GM18867 (cell line): Measurements from ENCODE around the gene PIAS2.

Experiments used
- ATAC-seq: cut with Tn5 transposase; IDR thresholded peaks from one replicate; pipeline ENCODE4 v1.9.1; 2021; ENCODE audit warnings: mild to moderate bottlenecking, moderate library complexity; ENCODE audit not compliant: unreplicated experiment

The PIAS2 gene

GRCh38 chr18:46768166-46768921 is 149.0 kb downstream of the PIAS2 start:
- ATAC-seq = no peak

- no peak for ATAC-seq
These were observed 150.1 kb downstream of the PIAS2 start for GRCh38 chr18:46767217-46767616.

- no peak for ATAC-seq
These were observed 152.7 kb downstream of the PIAS2 start for GRCh38 chr18:46764586-46764985.

GRCh38 chr18:46761059-46761769 is 156.1 kb downstream of the PIAS2 start:
- no peak for ATAC-seq

- no peak for ATAC-seq
These were observed 157.4 kb downstream of the PIAS2 start for GRCh38 chr18:46759890-46760289.

- ATAC-seq = no peak
These were observed 160.6 kb downstream of the PIAS2 start, which contains the start of gene ST8SIA5 for GRCh38 chr18:46756559-46757201. ST8SIA5 (minus strand) TSS chr18:46757053; CDS start chr18:46756508, 545 bp downstream.

- no peak for ATAC-seq
These were observed 161.2 kb downstream of the PIAS2 start for GRCh38 chr18:46756025-46756558.

GRCh38 chr18:46755315-46756024 is 161.8 kb downstream of the PIAS2 start:
- ATAC-seq = no peak

GRCh38 chr18:46754661-46755292 is 162.5 kb downstream of the PIAS2 start:
- ATAC-seq = no peak

GRCh38 chr18:46754188-46754587 is 163.1 kb downstream of the PIAS2 start:
- ATAC-seq = peak; percentile 84
